ENCODE measurements around the gene HGF.

The HGF gene

GRCh38 chr7:81693894-81694293 lies 76.0 kb downstream of the HGF start:
- TF ChIP-seq YY1 (IDR thresholded peaks at IDR 0.05; ENCODE audit: low read depth) (no peak), TEAD4 (IDR thresholded peaks at IDR 0.05) (no peak), MAX (IDR thresholded peaks at IDR 0.05) (no peak), TAF1 (IDR thresholded peaks at IDR 0.05; ENCODE audit: low read depth) (no peak), RAD21 (IDR thresholded peaks at IDR 0.05; ENCODE audit: low read depth) (no peak), CEBPB (IDR thresholded peaks at IDR 0.05) (no peak), EGR1 (IDR thresholded peaks at IDR 0.05) (no peak), NFIC (IDR thresholded peaks at IDR 0.05) (no peak), ZBTB7A (IDR thresholded peaks at IDR 0.05; ENCODE audit: low read depth) (no peak), TCF12 (IDR thresholded peaks at IDR 0.05; ENCODE audit: low read depth) (no peak), EP300 (IDR thresholded peaks at IDR 0.05; ENCODE audit: borderline replicate concordance) (no peak), CREB1 (IDR thresholded peaks at IDR 0.05; ENCODE audit: low read depth) (no peak), USF1 (IDR thresholded peaks at IDR 0.05) (no peak), FOXM1 (IDR thresholded peaks at IDR 0.05; ENCODE audit: borderline replicate concordance, low read depth) (no peak), REST (IDR thresholded peaks at IDR 0.05; ENCODE audit: low read depth) (no peak)

GRCh38 chr7:81693080-81693479 lies 76.8 kb downstream of the HGF start:
- TF ChIP-seq YY1 (IDR thresholded peaks at IDR 0.05; ENCODE audit: low read depth) (no peak), MAX (IDR thresholded peaks at IDR 0.05) (no peak), FOXM1 (IDR thresholded peaks at IDR 0.05; ENCODE audit: borderline replicate concordance, low read depth) (no peak), EP300 (IDR thresholded peaks at IDR 0.05; ENCODE audit: borderline replicate concordance) (no peak), TEAD4 (IDR thresholded peaks at IDR 0.05) (no peak), CEBPB (IDR thresholded peaks at IDR 0.05) (no peak), TCF12 (IDR thresholded peaks at IDR 0.05; ENCODE audit: low read depth) (no peak), ZBTB7A (IDR thresholded peaks at IDR 0.05; ENCODE audit: low read depth) (no peak), NFIC (IDR thresholded peaks at IDR 0.05) (no peak), USF1 (IDR thresholded peaks at IDR 0.05) (no peak), CREB1 (IDR thresholded peaks at IDR 0.05; ENCODE audit: low read depth) (no peak), REST (IDR thresholded peaks at IDR 0.05; ENCODE audit: low read depth) (no peak), RAD21 (IDR thresholded peaks at IDR 0.05; ENCODE audit: low read depth) (no peak), TAF1 (IDR thresholded peaks at IDR 0.05; ENCODE audit: low read depth) (no peak), EGR1 (IDR thresholded peaks at IDR 0.05) (no peak)

- TF ChIP-seq ZBTB7A (IDR thresholded peaks at IDR 0.05; ENCODE audit: low read depth): no peak
- no peak for TF ChIP-seq NFIC (IDR thresholded peaks at IDR 0.05)
- no peak for TF ChIP-seq RAD21 (IDR thresholded peaks at IDR 0.05; ENCODE audit: low read depth)
- TF ChIP-seq CEBPB (IDR thresholded peaks at IDR 0.05): no peak
- no peak for TF ChIP-seq FOXM1 (IDR thresholded peaks at IDR 0.05; ENCODE audit: borderline replicate concordance, low read depth)
- TF ChIP-seq CREB1 (IDR thresholded peaks at IDR 0.05; ENCODE audit: low read depth): no peak
- no peak for TF ChIP-seq TAF1 (IDR thresholded peaks at IDR 0.05; ENCODE audit: low read depth)
- TF ChIP-seq TEAD4 (IDR thresholded peaks at IDR 0.05): no peak
- no peak for TF ChIP-seq EP300 (IDR thresholded peaks at IDR 0.05; ENCODE audit: borderline replicate concordance)
- no peak for TF ChIP-seq MAX (IDR thresholded peaks at IDR 0.05)
- TF ChIP-seq YY1 (IDR thresholded peaks at IDR 0.05; ENCODE audit: low read depth): no peak
- TF ChIP-seq USF1 (IDR thresholded peaks at IDR 0.05): no peak
- no peak for TF ChIP-seq REST (IDR thresholded peaks at IDR 0.05; ENCODE audit: low read depth)
- TF ChIP-seq EGR1 (IDR thresholded peaks at IDR 0.05): no peak
- no peak for TF ChIP-seq TCF12 (IDR thresholded peaks at IDR 0.05; ENCODE audit: low read depth)
Measured at GRCh38 chr7:81692146-81692905, 77.5 kb downstream of the HGF start.
